ENCODE data around the gene PCDHGB3.

PCDHGB3 gene

GRCh38 chr5:141369994-141370848 is at the start of gene PCDHGB3:
Gene PCDHGB3, plus strand, starts transcription at chr5:141370242. Its CDS starts 153 bp downstream, at chr5:141370395.
- peak; percentile 82 for DNase-seq
- H2AFZ ChIP-seq (ENCODE audit: low read length): peak within 1 kb of the TSS; percentile 98
- no peaks in the 10 kb centered on the region for H3K9me2 ChIP-seq (replicated peaks; ENCODE audit: insufficient read depth, low read length)
- H3K27ac ChIP-seq (ENCODE audit: low read length): no peak within 1 kb of the TSS
- H3F3A ChIP-seq (ENCODE audit: insufficient read depth, low read length): no peaks in the 10 kb centered on the region
- peak within 1 kb of the TSS; percentile 30; the same call in 1 of the 2 replicates for H3K9ac ChIP-seq (ENCODE audit: low read length)
- no peaks in the 10 kb centered on the region for H3K36me3 ChIP-seq (replicated peaks; ENCODE audit: insufficient read depth, low read length)
- H3K27me3 ChIP-seq (replicated peaks; ENCODE audit: insufficient read depth, low read length): no peaks in the 10 kb centered on the region; the same call in 1 of the 2 replicates
- H3K4me3 ChIP-seq (ENCODE audit: low read length): peak within 1 kb of the TSS; percentile 68
- H3K9me3 ChIP-seq (replicated peaks; ENCODE audit: insufficient read depth, low read length): no peaks in the 10 kb centered on the region
- H3K4me2 ChIP-seq (ENCODE audit: low read depth, low read length): peak within 1 kb of the TSS; percentile 92
- no peaks in the 10 kb centered on the region for H3K79me2 ChIP-seq (ENCODE audit: low read length)
- H4K20me1 ChIP-seq (ENCODE audit: insufficient read depth, low read length): no peaks in the 10 kb centered on the region
- TF ChIP-seq EZH2 (optimal IDR thresholded peaks at IDR 0.05; ENCODE audit: low read depth, low read length) (no peak), CTCF (IDR thresholded peaks at IDR 0.05; ENCODE audit: low read length) (peak; percentile 73)
- no peaks in the 10 kb centered on the region for H3K4me1 ChIP-seq (ENCODE audit: low read length)

- no peak overlapping the region for H3K9ac ChIP-seq (ENCODE audit: low read length)
- H4K20me1 ChIP-seq (ENCODE audit: insufficient read depth, low read length): no peaks in the 10 kb centered on the region
- H2AFZ ChIP-seq (ENCODE audit: low read length): no peak overlapping the region
- no peak overlapping the region for H3K4me2 ChIP-seq (ENCODE audit: low read depth, low read length)
- H3K4me3 ChIP-seq (ENCODE audit: low read length): no peak overlapping the region
- no peak overlapping the region for H3K27ac ChIP-seq (ENCODE audit: low read length)
- H3F3A ChIP-seq (ENCODE audit: insufficient read depth, low read length): peaks cover 5% of the 10 kb centered on the region; the same call in 1 of the 2 replicates
- H3K9me3 ChIP-seq (replicated peaks; ENCODE audit: insufficient read depth, low read length): peaks cover 12% of the 10 kb centered on the region; the same call in 1 of the 2 replicates
- peaks cover 28% of the 10 kb centered on the region for H3K79me2 ChIP-seq (ENCODE audit: low read length)
- H3K9me2 ChIP-seq (replicated peaks; ENCODE audit: insufficient read depth, low read length): no peaks in the 10 kb centered on the region
- H3K36me3 ChIP-seq (replicated peaks; ENCODE audit: insufficient read depth, low read length): peaks cover 22% of the 10 kb centered on the region
- TF ChIP-seq CTCF (IDR thresholded peaks at IDR 0.05; ENCODE audit: low read length) (no peak), EZH2phosphoT487 (IDR thresholded peaks at IDR 0.05; ENCODE audit: low read length) (no peak), EZH2 (optimal IDR thresholded peaks at IDR 0.05; ENCODE audit: low read depth, low read length) (no peak)
- 0 out of 2 replicates have a peak, but pooled peaks cover 5% of the 10 kb centered on the region for H3K27me3 ChIP-seq (replicated peaks; ENCODE audit: insufficient read depth, low read length)
- no peak for DNase-seq
- peaks cover 6% of the 10 kb centered on the region for H3K4me1 ChIP-seq (ENCODE audit: low read length)
These were observed 47.8 kb upstream of the PCDHGB3 start for GRCh38 chr5:141322261-141322660.

GRCh38 chr5:141326088-141326854 is 43.8 kb upstream of the PCDHGB3 start:
- Histone ChIP-seq H3K4me2 (ENCODE audit: low read depth, low read length) (no peak overlapping the region), H3K27ac (ENCODE audit: low read length) (no peak overlapping the region), H3K9me2 (replicated peaks; ENCODE audit: insufficient read depth, low read length) (no peaks in the 10 kb centered on the region), H4K20me1 (ENCODE audit: insufficient read depth, low read length) (no peaks in the 10 kb centered on the region), H3K4me3 (ENCODE audit: low read length) (no peak overlapping the region), H3F3A (ENCODE audit: insufficient read depth, low read length) (no peaks in the 10 kb centered on the region), H3K27me3 (replicated peaks; ENCODE audit: insufficient read depth, low read length) (0 out of 2 replicates have a peak, but pooled peaks cover 5% of the 10 kb centered on the region), H3K36me3 (replicated peaks; ENCODE audit: insufficient read depth, low read length) (no peaks in the 10 kb centered on the region), H3K9me3 (replicated peaks; ENCODE audit: insufficient read depth, low read length) (no peaks in the 10 kb centered on the region), H3K79me2 (ENCODE audit: low read length) (no peaks in the 10 kb centered on the region), H2AFZ (ENCODE audit: low read length) (no peak overlapping the region), H3K4me1 (ENCODE audit: low read length) (no peaks in the 10 kb centered on the region), H3K9ac (ENCODE audit: low read length) (no peak overlapping the region)
- TF ChIP-seq EZH2phosphoT487 (IDR thresholded peaks at IDR 0.05; ENCODE audit: low read length) (no peak), CTCF (IDR thresholded peaks at IDR 0.05; ENCODE audit: low read length) (no peak), EZH2 (optimal IDR thresholded peaks at IDR 0.05; ENCODE audit: low read depth, low read length) (no peak)
- no peak for DNase-seq

Data from MM.1S (cell line).